Jurkat, Clone E6-1 (cell line): Measurements from ENCODE around the gene BRK1.
"Not testable (repeated sequence)": the region's sequence is repeated elsewhere in the genome, so short reads cannot be mapped to it uniquely, and the experiment has no call there.

Source experiments
- DNase-seq: peaks from one replicate; pipeline ENCODE4 v3.0.0-alpha.2; 2011; ENCODE audit warnings: low read depth, low spot score
- H3K4me3 ChIP-seq: 2 replicates; pipeline ENCODE4 v1.5.1; 2011; ENCODE audit warnings: mild to moderate bottlenecking, low read length, control low read depth, moderate library complexity

BRK1 gene

GRCh38 chr3:10173095-10173925 is 57.8 kb downstream of the BRK1 start:
- no peak for DNase-seq
- no peak overlapping the region for H3K4me3 ChIP-seq

- no peak overlapping the region for H3K4me3 ChIP-seq
- no peak for DNase-seq
These were observed 58.5 kb downstream of the BRK1 start for GRCh38 chr3:10173926-10174435.

GRCh38 chr3:10175334-10175733 is 59.9 kb downstream of the BRK1 start:
- H3K4me3 ChIP-seq, DNase-seq: not testable (repeated sequence)

- DNase-seq, H3K4me3 ChIP-seq: not testable (repeated sequence)
These were observed 60.7 kb downstream of the BRK1 start for GRCh38 chr3:10176150-10176549.
